Smooth muscle cell of trachea (primary cell): ENCODE data around the gene OR10A2. TPM values are rescaled to one million over a fixed set of nuclear protein-coding genes. Genes with fewer than 3 reads are reported as not detected.

Experiments used
- total RNA-seq: library from RNA; depleted of rRNA; stranded (reverse); fragments of >200 nt; gene quantifications from 2 replicates; pipeline ENCODE4 v1.2.1, GENCODE V29; 2014

OR10A2 gene
- not detected in 2 replicates for total RNA-seq

GRCh38 chr11:6862961-6863360, at the start of gene OR10A2:
Gene OR10A2 (plus strand): TSS chr11:6863057. CDS start chr11:6869755, 6,698 bp downstream.

GRCh38 chr11:6845383-6845782, 17.5 kb upstream of the OR10A2 start, which contains the start of gene OR10A5:
Gene OR10A5 (plus strand): TSS chr11:6845683. CDS start chr11:6845683, 0 bp downstream.

DNA sequence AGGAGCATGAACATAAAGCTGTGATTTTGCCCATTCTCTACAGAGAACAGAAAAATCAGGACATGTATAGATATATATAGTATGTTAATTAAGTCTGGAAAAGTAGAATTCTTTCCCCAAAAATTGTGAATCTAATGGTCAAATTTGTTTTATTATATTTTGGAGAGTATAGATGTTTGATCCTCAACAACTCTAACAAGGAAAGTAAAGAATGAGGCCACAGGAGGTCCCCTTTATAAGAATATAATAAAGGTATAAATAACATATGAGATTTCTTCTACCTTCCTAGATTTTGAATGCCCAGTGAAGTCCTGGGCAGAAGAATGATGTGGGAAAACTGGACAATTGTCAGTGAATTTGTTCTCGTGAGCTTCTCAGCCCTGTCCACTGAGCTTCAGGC, 13.5 kb downstream of the OR10A2 start, which contains the start of gene OR10A4:
Gene OR10A4 (plus strand): TSS at position 301 of the 400 bp plus-strand sequence. CDS start 23 bp downstream, at position 324.

DNA sequence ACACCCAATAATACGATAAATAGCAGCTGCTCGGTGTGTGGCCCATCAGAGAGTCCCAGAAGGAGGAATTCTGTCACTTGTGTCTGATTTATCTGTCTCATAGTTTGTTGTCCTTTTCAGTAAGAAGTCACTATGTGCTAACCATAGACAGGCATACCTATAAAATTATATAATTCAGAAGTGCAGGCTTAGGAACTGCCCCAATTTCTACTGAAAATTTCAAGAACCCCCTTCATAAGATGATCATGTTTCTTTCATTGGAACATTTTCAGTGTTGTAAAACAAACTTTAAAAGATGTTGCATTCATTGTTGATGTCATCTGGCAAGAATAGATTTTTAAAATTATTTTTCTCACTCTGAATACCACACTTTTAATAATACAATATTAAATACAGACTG, 29.5 kb downstream of the OR10A2 start, which contains the start of gene OR2D2:
Gene OR2D2 (minus strand): TSS at position 101 of the 400 bp plus-strand sequence. CDS start 0 bp downstream, at position 101.

GRCh38 chr11:6920702-6921101, 57.8 kb downstream of the OR10A2 start, which contains the start of gene OR2D3:
Gene OR2D3 (plus strand): TSS chr11:6921002. CDS start chr11:6921002, 0 bp downstream.

Other genes starting within 250 kb of the OR10A2 start
- gene TPP1, start 243.6 kb upstream of the OR10A2 start, total RNA-seq: 38.3 and 205 TPM in 2 replicates
- gene DCHS1, start 207.2 kb upstream of the OR10A2 start, total RNA-seq: 24.4 and 39.2 TPM in 2 replicates
- gene MRPL17, start 179.7 kb upstream of the OR10A2 start, total RNA-seq: 32.3 and 48.6 TPM in 2 replicates
- gene OR2AG2, start 91.1 kb upstream of the OR10A2 start, total RNA-seq: 0.15 and 0.33 TPM in 2 replicates
- gene OR2AG1, start 80.0 kb upstream of the OR10A2 start, total RNA-seq: not detected in 2 replicates
- gene OR6A2, start 63.4 kb upstream of the OR10A2 start, total RNA-seq: 0.17 and 0.73 TPM in 2 replicates
- gene OR10A5, start 17.4 kb upstream of the OR10A2 start, total RNA-seq: not detected in 2 replicates
- not detected in 2 replicates for gene OR10A4, start 13.6 kb downstream of the OR10A2 start, total RNA-seq
- 0.29 and 0.50 TPM in 2 replicates for gene OR2D2, start 29.4 kb downstream of the OR10A2 start, total RNA-seq
- gene OR2D3, start 57.9 kb downstream of the OR10A2 start, total RNA-seq: not detected in 2 replicates
- gene ZNF215, start 63.4 kb downstream of the OR10A2 start, total RNA-seq: 2.3 and 6.5 TPM in 2 replicates
- gene ZNF214, start 157.3 kb downstream of the OR10A2 start, total RNA-seq: 5.1 and 9.9 TPM in 2 replicates
- 0.17 and 0.29 TPM in 2 replicates for gene NLRP14, start 157.4 kb downstream of the OR10A2 start, total RNA-seq
- not detected in 2 replicates for gene RBMXL2, start 225.9 kb downstream of the OR10A2 start, total RNA-seq